Chondrocyte (in vitro differentiated cells): ENCODE data around the gene CACNA1B. TPM values are rescaled to one million over a fixed set of nuclear protein-coding genes. Genes with fewer than 3 reads are reported as not detected.

Experiments
- DNase-seq: peaks from one replicate; pipeline ENCODE4 v3.0.0; 2021; ENCODE audit warnings: mixed read lengths, low spot score
- H3K27ac Mint-ChIP-seq: one replicate; pipeline ENCODE4 v1.8.0; 2021; ENCODE audit warnings: mild to moderate bottlenecking, moderate library complexity, mixed read lengths; ENCODE audit not compliant: unreplicated experiment
- H3K27me3 Mint-ChIP-seq: 2 replicates; pipeline ENCODE4 v1.8.0; 2021; ENCODE audit warnings: low read depth, mixed read lengths
- H3K36me3 Mint-ChIP-seq: 2 replicates; pipeline ENCODE4 v1.8.0; 2021; ENCODE audit warnings: low read depth, mixed read lengths
- H3K4me1 Mint-ChIP-seq: 2 replicates; pipeline ENCODE4 v1.8.0; 2021; ENCODE audit warnings: low read depth, mild to moderate bottlenecking, mixed read lengths
- H3K4me3 Mint-ChIP-seq: one replicate; pipeline ENCODE4 v1.8.0; 2021; ENCODE audit warnings: mild to moderate bottlenecking, moderate library complexity, mixed read lengths; ENCODE audit not compliant: unreplicated experiment
- H3K9me3 Mint-ChIP-seq: 2 replicates; pipeline ENCODE4 v1.8.0; 2021; ENCODE audit warnings: low read depth, mixed read lengths
- total RNA-seq: library from RNA; stranded (reverse); gene quantifications from 3 replicates; pipeline ENCODE4 v1.2.1, GENCODE V29; 2021
- TF ChIP-seq, protein P1 (sequence below): fragments of 200-600 bp; sonication (generic); IDR thresholded peaks from 2 replicates; pipeline ENCODE4 v1.5.0; 2021; ENCODE audit warnings: antibody characterized with exemption, mild to moderate bottlenecking, moderate library complexity

Gene CACNA1B
- total RNA-seq, 1 donor from 2014 or later = 3.7 TPM

- H3K4me3 Mint-ChIP-seq = no peak overlapping the region
- peaks cover 15% of the 10 kb centered on the region for H3K9me3 Mint-ChIP-seq
- no peaks in the 10 kb centered on the region for H3K27me3 Mint-ChIP-seq
- peaks cover 9% of the 10 kb centered on the region for H3K36me3 Mint-ChIP-seq
- no peaks in the 10 kb centered on the region for H3K4me1 Mint-ChIP-seq
- DNase-seq = no peak
- TF ChIP-seq, protein P1, sequence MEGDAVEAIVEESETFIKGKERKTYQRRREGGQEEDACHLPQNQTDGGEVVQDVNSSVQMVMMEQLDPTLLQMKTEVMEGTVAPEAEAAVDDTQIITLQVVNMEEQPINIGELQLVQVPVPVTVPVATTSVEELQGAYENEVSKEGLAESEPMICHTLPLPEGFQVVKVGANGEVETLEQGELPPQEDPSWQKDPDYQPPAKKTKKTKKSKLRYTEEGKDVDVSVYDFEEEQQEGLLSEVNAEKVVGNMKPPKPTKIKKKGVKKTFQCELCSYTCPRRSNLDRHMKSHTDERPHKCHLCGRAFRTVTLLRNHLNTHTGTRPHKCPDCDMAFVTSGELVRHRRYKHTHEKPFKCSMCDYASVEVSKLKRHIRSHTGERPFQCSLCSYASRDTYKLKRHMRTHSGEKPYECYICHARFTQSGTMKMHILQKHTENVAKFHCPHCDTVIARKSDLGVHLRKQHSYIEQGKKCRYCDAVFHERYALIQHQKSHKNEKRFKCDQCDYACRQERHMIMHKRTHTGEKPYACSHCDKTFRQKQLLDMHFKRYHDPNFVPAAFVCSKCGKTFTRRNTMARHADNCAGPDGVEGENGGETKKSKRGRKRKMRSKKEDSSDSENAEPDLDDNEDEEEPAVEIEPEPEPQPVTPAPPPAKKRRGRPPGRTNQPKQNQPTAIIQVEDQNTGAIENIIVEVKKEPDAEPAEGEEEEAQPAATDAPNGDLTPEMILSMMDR = no peak
- no peak overlapping the region for H3K27ac Mint-ChIP-seq
Observed at GRCh38 chr9:137853392-137853995, 24.1 kb upstream of the CACNA1B start.

GRCh38 chr9:137860361-137860760 lies 17.2 kb upstream of the CACNA1B start:
- Mint-ChIP-seq H3K9me3 (peaks cover 22% of the 10 kb centered on the region), H3K27me3 (peaks cover 2% of the 10 kb centered on the region), H3K27ac (no peak overlapping the region), H3K4me1 (no peaks in the 10 kb centered on the region), H3K36me3 (peaks cover 14% of the 10 kb centered on the region), H3K4me3 (no peak overlapping the region)
- no peak for DNase-seq
- TF ChIP-seq, protein P1 = no peak

DNA sequence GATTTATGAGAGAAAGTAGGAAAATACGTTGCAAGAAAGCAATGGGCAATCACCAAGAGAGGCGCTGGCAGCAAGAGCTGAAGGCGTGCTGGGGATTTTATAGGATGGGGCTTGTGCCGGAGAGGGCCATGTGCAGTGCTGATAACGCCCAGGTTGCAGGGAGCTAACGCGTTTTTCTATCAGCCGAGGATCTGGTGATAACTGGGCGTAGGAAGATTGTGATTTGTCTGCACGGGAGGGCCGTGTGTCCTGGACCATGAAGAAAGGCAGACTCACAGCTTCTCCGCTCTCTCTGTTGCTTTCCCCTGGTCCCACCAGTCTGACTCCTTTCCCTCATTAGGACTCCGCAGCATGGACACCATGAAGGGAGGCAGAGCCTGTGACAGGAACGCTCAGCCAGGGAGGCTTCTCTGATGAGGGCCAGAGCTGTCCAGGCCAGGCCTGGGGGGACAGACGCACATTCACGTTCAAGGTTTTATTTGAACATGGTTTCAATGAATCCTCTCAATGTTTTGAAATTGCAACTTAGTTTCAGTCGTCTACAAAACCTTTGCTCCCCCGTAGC lies 11.9 kb upstream of the CACNA1B start:
- peaks cover 4% of the 10 kb centered on the region for H3K36me3 Mint-ChIP-seq
- TF ChIP-seq, protein P1 = no peak
- H3K4me3 Mint-ChIP-seq = no peak overlapping the region
- H3K27me3 Mint-ChIP-seq = peaks cover 2% of the 10 kb centered on the region
- no peaks in the 10 kb centered on the region for H3K4me1 Mint-ChIP-seq
- no peak overlapping the region for H3K27ac Mint-ChIP-seq
- no peak for DNase-seq
- peaks cover 15% of the 10 kb centered on the region for H3K9me3 Mint-ChIP-seq

GRCh38 chr9:137866226-137867141 lies 11.1 kb upstream of the CACNA1B start:
- Mint-ChIP-seq H3K9me3 (peaks cover 10% of the 10 kb centered on the region), H3K27ac (no peak overlapping the region), H3K36me3 (peaks cover 1% of the 10 kb centered on the region), H3K4me1 (no peaks in the 10 kb centered on the region), H3K27me3 (peaks cover 2% of the 10 kb centered on the region), H3K4me3 (no peak overlapping the region)
- TF ChIP-seq, protein P1 = no peak
- no peak for DNase-seq

DNA sequence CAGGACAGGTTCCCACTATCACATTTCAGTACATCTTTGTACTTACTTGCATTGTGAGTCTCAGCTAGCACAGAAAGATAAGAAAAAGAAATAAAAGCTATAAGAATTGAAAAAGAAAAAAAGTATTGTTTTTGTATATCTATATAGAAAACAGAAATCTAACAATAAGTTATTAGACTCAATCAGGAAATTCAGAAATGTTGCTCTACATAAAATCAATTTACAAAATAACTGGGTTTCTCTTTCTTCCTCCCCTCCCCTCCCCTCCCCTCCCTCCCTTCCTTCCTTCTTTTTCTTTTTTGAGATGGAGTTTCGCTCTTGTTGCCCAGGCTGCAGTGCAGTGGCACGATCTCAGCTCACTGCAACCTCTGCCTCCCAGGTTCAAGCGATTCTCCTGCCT lies 7.2 kb upstream of the CACNA1B start:
- TF ChIP-seq, protein P1 = no peak
- H3K27ac Mint-ChIP-seq = no peak overlapping the region

More for the DNA sequence above, 7.2 kb upstream of the CACNA1B start:
- no peaks in the 10 kb centered on the region for H3K36me3 Mint-ChIP-seq
- H3K4me3 Mint-ChIP-seq = no peak overlapping the region
- no peak for DNase-seq
- H3K9me3 Mint-ChIP-seq = peaks cover 10% of the 10 kb centered on the region
- peaks cover 16% of the 10 kb centered on the region for H3K27me3 Mint-ChIP-seq
- no peaks in the 10 kb centered on the region for H3K4me1 Mint-ChIP-seq
